ENCODE measurements around the gene C4B.
"Not testable (repeated sequence)": the region's sequence is repeated elsewhere in the genome, so short reads cannot be mapped to it uniquely, and the experiment has no call there.

Gene C4B

GRCh38 chr6:31981744-31982143, 32.9 kb upstream of the C4B start, which contains the start of gene C4A:
Gene C4A, plus strand, starts transcription at chr6:31982057. Its CDS starts 51 bp downstream, at chr6:31982108.
- not testable (repeated sequence) for DNase-seq

- not testable (repeated sequence) for DNase-seq
Observed at GRCh38 chr6:31989363-31989762, 25.2 kb upstream of the C4B start.

GRCh38 chr6:31994421-31994820, 20.2 kb upstream of the C4B start:
- not testable (repeated sequence) for DNase-seq

- not testable (repeated sequence) for DNase-seq
Observed at GRCh38 chr6:31996385-31996784, 18.2 kb upstream of the C4B start.

- DNase-seq = not testable (repeated sequence)
Observed at GRCh38 chr6:32002546-32003268, 11.9 kb upstream of the C4B start.

- not testable (repeated sequence) for DNase-seq
Observed at GRCh38 chr6:32003301-32003700, 11.3 kb upstream of the C4B start.

- DNase-seq = not testable (repeated sequence)
Observed at GRCh38 chr6:32004393-32004792, 10.2 kb upstream of the C4B start.

- not testable (repeated sequence) for DNase-seq
Observed at GRCh38 chr6:32004864-32005537, 9.6 kb upstream of the C4B start.

GRCh38 chr6:32005538-32005880, 9.1 kb upstream of the C4B start:
- DNase-seq = not testable (repeated sequence)

GRCh38 chr6:32005991-32006529, 8.5 kb upstream of the C4B start:
- DNase-seq = not testable (repeated sequence)

GRCh38 chr6:32007086-32007485, 7.5 kb upstream of the C4B start:
- DNase-seq = not testable (repeated sequence)

- DNase-seq = not testable (repeated sequence)
Observed at GRCh38 chr6:32008037-32008436, 6.6 kb upstream of the C4B start.

GRCh38 chr6:32008616-32009015, 6.0 kb upstream of the C4B start:
- not testable (repeated sequence) for DNase-seq

- DNase-seq = not testable (repeated sequence)
Observed at GRCh38 chr6:32009537-32009936, 5.1 kb upstream of the C4B start.

GRCh38 chr6:32010856-32011530, 3.6 kb upstream of the C4B start:
- DNase-seq = not testable (repeated sequence)

- not testable (repeated sequence) for DNase-seq
Observed at GRCh38 chr6:32012941-32013617, 1.5 kb upstream of the C4B start.

GRCh38 chr6:32013738-32014137, 857 bp upstream of the C4B start:
- not testable (repeated sequence) for DNase-seq

GRCh38 chr6:32022100-32022499, 7.5 kb downstream of the C4B start:
- not testable (repeated sequence) for DNase-seq

GRCh38 chr6:32028631-32029030, 14.0 kb downstream of the C4B start:
- not testable (repeated sequence) for DNase-seq

GRCh38 chr6:32029553-32029952, 15.0 kb downstream of the C4B start:
- not testable (repeated sequence) for DNase-seq

GRCh38 chr6:32035283-32036013, 20.9 kb downstream of the C4B start:
- DNase-seq = not testable (repeated sequence)

GRCh38 chr6:32037136-32037535, 22.5 kb downstream of the C4B start:
- not testable (repeated sequence) for DNase-seq
